CD4-positive, alpha-beta T cell treated with Interleukin-6 for 4 hours (primary cell): ENCODE results near the gene RNU1-2.
"Not testable (repeated sequence)": the region's sequence is repeated elsewhere in the genome, so short reads cannot be mapped to it uniquely, and the experiment has no call there.

Source experiments
- DNase-seq: peaks from one replicate; pipeline ENCODE4 v3.0.0-alpha.2; 2020; ENCODE audit warnings: mixed read lengths

RNU1-2 gene

DNA sequence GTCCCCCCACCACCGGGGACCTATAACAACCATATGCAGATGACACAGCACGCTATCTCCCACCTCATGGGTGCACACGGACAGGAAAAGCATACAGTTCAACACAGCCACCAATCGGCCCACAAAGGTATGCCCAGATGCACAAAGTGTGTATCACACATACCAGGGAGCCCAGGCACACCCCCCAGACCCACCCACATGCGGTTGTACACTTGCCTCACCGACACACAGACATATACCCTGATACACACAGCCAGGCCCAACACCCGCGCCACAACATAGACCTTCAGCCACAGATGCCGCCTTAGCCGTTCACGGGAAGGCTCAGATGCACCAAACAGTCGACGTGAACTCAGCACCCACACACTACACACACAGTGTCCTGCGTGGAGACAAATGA, 31.5 kb downstream of the RNU1-2 start:
- no peak for DNase-seq

DNA sequence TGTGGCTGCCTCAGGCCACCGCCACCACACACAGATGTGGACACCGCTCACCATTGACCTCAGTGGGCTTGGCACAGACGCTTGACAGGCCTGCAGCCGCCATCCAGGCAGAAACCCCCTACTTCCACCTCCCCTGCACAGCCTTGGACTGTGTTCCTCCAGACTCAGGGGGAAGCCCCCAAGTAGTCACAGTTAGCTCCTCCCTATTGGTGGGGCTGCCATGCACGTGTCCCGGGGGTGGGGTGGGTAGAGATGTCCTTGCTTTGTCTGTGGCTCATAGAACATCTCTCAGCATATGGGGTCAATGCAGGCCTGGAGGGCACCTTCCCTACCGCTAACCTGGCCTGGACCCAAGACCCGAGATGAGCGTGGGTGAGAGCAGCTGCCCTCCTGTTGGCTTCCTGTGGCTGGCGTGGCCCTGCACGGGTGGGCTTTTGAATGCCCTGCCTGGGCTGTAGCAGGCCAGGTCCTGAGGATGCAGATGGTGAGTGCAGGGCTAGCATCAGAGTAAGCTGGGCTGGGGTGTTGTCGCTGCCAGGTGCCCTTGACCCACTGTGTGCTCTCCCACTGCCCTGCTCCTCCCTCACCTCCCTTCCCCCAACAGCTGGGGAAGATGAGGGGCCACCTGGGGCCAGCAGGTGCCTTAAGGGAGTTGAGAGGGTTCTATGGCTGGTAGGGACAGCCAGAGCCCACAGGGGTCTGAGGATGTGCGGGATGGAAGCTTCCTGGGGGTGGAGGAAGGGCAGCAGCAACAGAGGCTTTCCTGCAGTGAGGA, 32.1 kb downstream of the RNU1-2 start:
- DNase-seq, result no peak

DNA sequence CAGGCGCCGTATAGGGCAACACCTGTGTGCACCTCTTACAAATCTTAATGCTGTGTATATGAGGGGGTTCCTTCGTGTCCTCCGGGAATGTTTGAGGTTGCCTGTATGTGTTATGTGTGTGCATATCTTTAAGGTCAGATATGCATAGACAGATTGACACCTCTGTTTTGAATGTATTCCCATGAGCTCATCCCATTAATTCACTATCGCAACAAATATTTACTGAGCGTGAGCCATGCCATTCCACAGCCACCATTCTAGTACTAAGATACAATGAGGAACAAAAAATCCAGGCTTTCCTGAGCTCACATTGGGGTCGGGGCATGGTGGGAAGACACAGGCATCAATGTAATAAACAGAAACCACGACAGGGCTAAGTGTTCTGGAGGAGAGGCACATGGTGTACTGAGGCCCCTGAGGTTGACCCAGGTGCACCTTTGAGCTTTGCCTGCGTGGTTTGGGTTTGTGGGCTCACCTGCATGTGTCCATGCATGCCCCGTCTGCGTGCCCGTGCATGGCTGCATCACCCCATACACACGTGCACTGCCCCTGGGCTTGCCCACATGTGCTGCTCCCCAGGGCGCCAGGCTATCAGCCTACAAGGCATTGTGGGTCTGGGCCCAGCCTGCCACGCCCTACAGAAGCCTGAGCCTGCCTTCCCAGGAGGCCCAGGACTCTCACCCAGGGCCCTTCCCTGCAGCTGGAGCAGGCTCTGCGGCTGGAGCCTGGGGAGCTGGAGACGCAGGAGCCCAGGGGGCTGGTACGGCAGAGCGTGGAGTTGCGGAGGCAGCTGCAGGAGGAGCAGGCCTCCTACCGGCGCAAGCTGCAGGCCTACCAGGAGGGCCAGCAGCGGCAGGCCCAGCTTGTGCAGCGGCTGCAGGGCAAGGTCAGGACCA, 33.6 kb downstream of the RNU1-2 start:
- DNase-seq, result not testable (repeated sequence)

DNA sequence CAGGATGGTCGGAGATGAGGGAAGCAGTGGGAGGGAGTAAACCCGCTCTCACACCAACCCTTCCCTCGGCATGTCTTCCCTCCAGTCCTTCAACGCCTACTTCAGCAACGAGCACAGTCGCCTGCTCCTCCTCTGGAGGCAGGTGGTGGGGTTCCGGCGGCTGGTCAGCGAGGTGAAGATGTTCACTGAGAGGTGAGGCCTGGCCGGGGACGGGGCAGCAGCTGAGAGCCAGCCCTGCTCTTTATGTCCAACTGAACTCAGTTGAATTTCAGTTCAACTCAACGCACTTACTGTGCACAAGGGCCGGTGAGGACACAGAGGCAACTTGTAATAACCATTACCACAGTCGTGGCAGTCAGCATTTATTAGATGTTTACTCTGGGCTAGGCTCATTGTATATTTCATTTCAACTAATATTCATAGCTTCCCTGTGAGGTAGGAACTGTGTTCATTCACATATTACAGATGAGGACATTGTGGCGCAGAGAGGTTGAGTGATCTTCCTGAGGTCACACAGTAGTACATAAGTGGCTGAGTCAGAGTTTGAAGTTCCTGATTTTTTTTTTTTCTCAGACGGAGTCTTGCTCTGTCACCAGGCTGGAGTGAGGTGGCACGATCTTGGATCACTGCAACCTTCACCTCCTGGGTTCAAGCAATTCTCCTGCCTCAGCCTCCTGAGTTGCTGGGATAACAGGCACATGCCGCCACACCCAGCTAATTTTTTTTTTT, 35.6 kb downstream of the RNU1-2 start:
- DNase-seq, result not testable (repeated sequence)

DNA sequence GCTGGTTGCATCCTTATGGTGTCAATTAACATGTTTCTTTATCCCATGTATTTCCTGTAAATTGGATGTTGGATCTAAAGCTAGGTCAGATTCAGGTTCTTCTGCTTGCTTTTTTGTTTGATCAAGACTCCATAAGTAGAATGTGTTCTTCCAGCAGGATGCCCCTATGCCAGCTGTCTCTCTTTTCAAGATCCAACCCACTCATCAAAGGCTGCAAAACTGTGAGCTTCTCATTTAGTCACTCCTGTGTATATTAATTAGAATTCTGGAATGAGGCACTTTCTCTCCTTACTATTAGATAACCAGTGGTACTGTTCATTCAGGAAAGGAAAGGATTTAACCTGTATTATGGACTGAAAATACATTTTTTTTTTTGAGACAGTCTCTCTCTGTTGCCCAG, 38.2 kb downstream of the RNU1-2 start:
- not testable (repeated sequence) for DNase-seq

DNA sequence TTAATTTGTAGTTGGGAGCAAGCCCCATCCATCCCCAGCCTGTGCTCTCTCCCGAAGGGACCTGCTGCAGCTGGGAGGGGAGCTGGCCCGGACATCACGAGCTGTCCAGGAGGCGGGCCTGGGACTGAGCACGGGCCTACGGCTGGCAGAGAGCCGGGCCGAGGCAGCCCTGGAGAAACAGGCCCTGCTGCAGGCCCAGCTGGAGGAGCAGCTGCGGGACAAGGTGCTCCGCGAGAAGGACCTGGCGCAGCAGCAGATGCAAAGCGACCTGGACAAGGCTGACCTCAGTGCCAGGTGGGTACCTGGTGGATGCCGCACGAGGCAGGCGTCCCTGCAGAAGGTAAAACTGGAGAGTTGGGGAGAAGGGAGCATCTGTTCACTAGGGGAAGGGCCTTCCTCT, 40.8 kb downstream of the RNU1-2 start:
- not testable (repeated sequence) for DNase-seq

DNA sequence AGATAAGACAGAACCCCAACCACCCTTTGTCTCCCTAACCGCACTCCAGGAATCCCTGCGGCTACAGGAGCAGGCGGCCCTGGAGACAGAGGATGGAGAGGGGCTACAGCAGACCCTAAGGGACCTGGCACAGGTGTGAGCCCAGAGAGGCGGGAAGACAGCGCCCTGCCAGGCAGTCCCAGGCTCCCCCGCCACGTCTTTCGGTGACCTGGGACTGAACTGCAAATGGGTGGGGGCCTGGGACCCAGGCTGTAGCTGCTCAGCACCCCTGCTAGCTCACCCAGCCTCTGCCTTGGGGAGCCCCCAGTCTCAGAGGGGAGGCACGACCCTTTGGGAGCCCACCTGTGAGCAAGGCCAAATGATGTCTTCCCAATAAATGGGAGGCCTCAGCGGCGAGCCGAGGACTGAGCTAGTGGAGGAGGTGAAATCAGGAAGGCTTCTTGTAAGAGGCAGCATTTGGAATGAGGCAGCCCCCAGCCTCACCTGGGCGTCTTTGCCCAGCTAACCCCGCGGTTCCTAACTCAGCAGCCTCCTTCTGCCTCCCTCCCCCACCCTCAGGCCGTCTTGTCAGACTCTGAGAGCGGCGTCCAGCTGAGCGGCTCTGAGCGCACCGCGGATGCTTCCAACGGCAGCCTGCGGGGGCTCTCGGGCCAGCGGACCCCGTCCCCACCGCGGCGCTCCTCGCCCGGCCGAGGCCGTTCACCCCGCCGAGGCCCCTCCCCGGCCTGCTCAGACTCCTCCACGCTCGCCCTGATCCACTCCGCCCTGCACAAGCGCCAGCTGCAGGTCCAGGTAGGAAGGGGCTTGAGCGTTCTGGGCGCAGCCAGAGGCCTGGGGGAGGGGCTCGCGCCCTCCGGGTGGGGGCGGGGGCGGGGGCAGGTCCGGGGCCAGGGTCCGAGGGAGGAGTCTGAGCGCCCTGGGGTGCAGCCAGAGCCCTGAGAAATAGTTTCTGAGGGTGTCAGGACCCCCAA, 42.9 kb downstream of the RNU1-2 start:
- DNase-seq, result no peak

DNA sequence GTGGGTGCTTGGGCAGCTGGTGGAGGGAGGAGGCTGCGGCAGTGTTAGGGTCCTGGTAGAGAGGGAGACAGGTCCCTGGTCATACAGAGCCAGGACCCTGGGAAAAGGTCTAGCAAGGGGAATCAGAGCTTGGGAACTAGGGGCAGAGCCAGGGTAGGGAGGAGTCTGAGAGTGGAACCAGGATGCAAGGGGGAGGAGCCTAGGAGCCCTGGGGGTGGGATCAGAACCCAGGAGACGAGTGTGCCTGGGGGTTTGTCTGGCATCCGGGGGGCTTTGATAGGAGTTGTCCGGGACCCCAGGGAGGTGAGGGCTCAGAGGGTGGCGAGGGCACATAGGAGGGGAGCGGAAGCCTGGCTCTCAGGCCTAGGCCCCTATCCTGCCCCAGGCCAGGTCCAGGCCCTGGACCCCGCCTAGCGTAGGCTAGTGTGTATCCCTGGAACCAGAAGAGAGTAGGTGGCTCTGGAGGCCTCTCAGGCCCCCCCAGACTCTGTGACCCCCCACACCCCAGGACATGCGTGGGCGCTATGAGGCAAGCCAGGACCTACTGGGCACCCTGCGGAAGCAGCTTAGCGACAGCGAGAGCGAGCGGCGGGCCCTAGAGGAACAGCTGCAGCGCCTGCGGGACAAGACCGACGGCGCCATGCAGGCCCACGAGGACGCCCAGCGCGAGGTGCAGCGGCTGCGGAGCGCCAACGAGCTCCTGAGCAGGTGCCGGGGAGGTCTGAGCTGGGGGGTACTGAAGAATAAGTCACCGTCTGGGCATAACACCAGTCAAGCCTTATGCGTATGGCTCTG, 43.8 kb downstream of the RNU1-2 start:
- DNase-seq, result not testable (repeated sequence)

DNA sequence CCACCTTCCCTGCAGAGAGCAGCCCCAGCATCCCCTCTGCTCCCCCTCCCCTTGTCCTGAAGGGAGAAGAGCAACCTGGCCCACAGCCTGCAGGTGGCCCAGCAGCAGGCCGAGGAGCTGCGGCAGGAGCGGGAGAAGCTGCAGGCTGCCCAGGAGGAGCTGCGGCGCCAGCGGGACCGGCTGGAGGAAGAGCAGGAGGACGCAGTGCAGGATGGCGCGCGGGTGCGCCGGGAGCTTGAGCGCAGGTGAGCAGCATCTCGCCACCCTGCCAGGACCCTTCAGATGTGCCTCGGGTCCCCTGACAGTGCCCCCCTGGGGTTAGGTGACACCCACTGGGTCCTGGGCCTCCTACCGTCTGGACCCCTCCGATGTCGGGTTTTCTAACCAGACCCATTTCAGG, 48.3 kb downstream of the RNU1-2 start:
- no peak for DNase-seq

DNA sequence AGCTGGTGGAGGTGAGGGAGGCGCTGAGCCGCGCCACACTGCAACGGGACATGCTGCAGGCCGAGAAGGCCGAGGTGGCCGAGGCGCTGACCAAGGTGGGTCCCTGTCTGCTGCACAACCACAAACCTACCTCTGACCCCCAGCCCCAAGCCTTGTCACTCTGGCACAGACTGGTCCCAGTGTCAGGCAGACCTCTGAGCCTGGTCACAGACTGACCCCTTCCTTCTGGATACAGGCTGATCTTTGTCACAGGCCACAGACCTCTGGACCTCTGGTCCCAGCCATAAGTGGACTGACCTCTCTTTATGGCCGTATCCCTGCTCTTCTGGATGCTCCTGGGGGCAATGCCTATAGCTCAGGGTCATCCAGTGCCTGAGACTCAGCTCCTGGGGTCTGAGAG, 49.7 kb downstream of the RNU1-2 start:
- not testable (repeated sequence) for DNase-seq
